ENCODE data around the gene MUC5AC. TPM values are rescaled to one million over a fixed set of nuclear protein-coding genes. Genes with fewer than 3 reads are reported as not detected.

MUC5AC gene
- total RNA-seq, 1 experiment from 2014 or later = under 0.01 TPM

DNA sequence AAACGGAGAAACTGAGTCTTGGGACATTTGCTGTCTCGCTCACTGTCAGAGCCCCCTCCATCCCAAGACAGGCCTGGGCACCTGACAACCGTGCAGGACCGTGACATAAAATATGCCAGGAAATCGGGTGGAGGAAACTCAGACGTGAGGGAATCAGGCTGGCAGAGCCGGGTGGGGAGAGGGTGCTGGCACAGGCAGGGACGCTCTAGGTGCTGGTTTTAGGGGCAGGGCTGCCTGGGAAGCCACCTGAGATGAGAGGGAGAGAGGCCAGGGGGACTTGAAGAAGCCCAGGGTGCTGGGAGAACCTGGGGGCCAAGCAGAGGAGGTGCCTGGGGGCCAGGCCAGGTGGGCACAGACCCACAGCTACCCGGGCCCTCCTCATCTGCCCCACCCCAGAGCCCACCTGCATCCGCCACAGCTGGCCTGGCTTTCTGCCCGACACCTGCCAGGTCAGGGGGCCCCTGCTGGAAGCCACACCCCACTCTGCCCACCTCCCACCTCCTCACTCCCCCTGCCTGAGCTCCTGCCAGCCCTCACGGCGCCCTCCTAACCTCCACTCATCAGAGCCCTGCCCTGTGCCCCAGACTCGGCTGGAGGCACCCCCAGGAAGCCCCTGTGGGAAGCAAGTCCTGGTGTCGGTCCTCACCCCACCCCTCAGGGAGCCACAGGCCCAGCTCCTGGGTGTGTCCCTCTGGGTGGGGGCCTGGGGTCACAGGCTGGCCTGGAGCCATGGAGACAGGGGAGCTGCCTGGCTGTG lies 27.3 kb upstream of the MUC5AC start (continued):
- TF ChIP-seq ELF1 (IDR thresholded peaks at IDR 0.05; ENCODE audit: borderline replicate concordance, low read depth) (no peak), CBX3 (IDR thresholded peaks at IDR 0.05; ENCODE audit: low read depth) (no peak)
- TF ChIP-seq, protein P1, sequence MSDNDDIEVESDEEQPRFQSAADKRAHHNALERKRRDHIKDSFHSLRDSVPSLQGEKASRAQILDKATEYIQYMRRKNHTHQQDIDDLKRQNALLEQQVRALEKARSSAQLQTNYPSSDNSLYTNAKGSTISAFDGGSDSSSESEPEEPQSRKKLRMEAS (IDR thresholded peaks at IDR 0.05) = no peak

DNA sequence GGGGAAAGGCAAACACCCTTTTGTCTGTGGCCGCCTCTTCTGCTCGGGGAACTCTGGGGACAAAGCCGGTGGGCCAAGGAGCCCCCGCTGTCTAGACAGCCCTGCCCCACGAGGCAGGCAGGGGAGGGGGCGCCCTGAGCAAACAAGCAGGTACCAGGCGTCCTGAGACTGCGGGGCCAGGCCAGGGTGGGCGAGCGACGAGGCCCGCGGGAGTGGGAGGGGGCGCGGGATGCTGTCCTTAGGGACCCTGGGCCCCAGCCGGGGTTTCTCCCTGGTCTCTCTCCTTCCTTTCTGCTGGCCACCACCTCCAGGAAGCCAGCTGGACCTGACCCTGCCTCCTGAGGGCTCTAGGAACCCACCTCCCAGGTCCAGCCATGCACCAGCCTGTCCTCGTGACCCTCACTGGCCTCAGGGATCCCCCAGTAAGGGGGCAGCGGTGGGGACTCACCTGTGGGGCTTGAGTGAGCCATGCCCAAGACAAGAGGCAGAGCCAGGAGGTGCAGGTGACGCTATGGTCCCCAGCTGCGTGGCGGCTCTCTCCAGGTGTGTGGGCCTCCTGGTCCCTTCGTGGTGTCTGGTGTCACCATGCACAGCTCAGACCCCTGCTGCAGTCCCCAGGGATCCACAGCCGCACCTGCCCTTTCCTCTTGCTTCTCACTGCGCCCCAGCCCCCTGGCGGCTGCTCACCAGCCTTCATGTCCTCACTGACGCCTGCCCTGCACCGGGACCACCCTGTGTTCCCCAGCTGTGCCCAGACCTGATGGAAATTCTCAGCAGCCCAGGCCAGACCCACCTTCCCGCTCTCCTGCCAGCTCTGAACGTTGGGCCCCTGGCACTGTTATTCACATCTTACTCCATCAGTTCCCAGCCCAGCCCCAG lies 26.5 kb upstream of the MUC5AC start:
- ChIA-PET CTCF (no interaction called here), RAD21 (ENCODE audit: low non-redundant PET in 1 of 2, low total read pairs in 2 of 2, uncharacterized antibody in 2 of 2, unreplicated experiment in 2 of 2) (no interaction called here), POLR2A (no interaction called here)
- Histone ChIP-seq H3K4me2 (ENCODE audit: low read length) (no peak overlapping the region), H3K9ac (ENCODE audit: low read length) (no peak overlapping the region), H3K36me3 (ENCODE audit: control insufficient read depth in 1 of 2, insufficient read depth in 2 of 2, low read length in 2 of 2) (no peaks in the 10 kb centered on the region), H3K27me3 (ENCODE audit: insufficient read depth, low read length) (no peaks in the 10 kb centered on the region), H4K20me1 (ENCODE audit: insufficient read depth) (no peaks in the 10 kb centered on the region), H3K27ac (ENCODE audit: low read depth, low read length) (no peak overlapping the region), H3K9me3 (ENCODE audit: control insufficient read depth in 1 of 2, insufficient read depth in 1 of 2, low read depth in 1 of 2, low read length in 2 of 2) (peaks cover 5 to 14% of the 10 kb centered on the region in 2 experiments; a peak in 3 of 4 replicates), H3K9me2 (ENCODE audit: insufficient read depth) (no peaks in the 10 kb centered on the region), H2AFZ (ENCODE audit: low read depth, low read length, poor library complexity, severe bottlenecking) (no peak overlapping the region), H3K4me1 (ENCODE audit: control insufficient read depth in 1 of 2, insufficient read depth in 2 of 2, low read length in 2 of 2) (no peaks in the 10 kb centered on the region), H3K4me3 (replicated peaks in 1 of 2; ENCODE audit: low read depth in 1 of 2, low read length in 2 of 2) (no peak overlapping the region), H3K79me2 (ENCODE audit: insufficient read depth, low read length) (no peaks in the 10 kb centered on the region)
- DNase-seq (ENCODE audit: low read depth, low spot score) (no peak), ATAC-seq (no peak)
- BruUV-seq (replicated peaks) = no TSS peak
- intact Hi-C loops (cut with micrococcal nuclease) = no loop called here
- TF ChIP-seq CEBPB (IDR thresholded peaks at IDR 0.05; ENCODE audit: low read depth) (no peak), ZFX (IDR thresholded peaks at IDR 0.05) (no peak)
- TF ChIP-seq, protein P1 (IDR thresholded peaks at IDR 0.05) = no peak
